ENCODE data around the gene WDSUB1. TPM values are rescaled to one million over a fixed set of nuclear protein-coding genes. Genes with fewer than 3 reads are reported as not detected.

Gene WDSUB1
- total and polyA plus RNA-seq, 10 donors, result 5.2 to 14.8 (median 9.5) TPM

DNA sequence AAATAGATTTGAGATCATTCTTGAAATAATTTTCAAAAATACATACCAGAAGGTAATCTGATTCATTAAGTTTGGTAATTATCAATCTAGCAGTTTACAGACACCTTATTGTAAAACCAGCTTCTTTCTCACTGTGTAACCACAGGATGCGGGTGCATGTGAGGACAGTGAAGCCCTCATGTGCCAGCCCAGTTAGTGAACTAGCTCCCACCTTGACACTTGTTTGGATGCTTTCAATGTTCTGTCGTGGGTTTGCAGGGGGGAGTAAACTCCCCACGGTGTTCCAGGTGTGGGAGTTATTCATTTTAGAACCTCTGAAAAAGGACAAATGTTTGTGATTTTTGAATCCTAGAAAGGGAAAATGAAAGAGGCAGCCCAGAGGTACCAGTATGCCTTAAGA lies 59.0 kb downstream of the WDSUB1 start:
- Histone ChIP-seq H3K4me3 (no peak overlapping the region), H3K9me3 (no peaks in the 10 kb centered on the region), H3K36me3 (peaks cover 0 to 60% (median 12%) of the 10 kb centered on the region in 6 donors), H3K4me1 (peaks cover 0 to 46% (median 34%) of the 10 kb centered on the region in 6 donors), H3K27me3 (replicated peaks in 1 of 7) (no peaks in the 10 kb centered on the region), H3K27ac (peak overlapping the region in 3 of 8 donors; percentile 31 to 76 (median 55))
- DNase-seq, result no peak
- intact Hi-C loops (cut with DNase I; ENCODE audit: low total_unique reads), result no loop called here
- 49 to 68% (median 54%) methylated on average over 3 of the region's 3 CpGs for WGBS, 5 donors
- TF ChIP-seq, protein P1, sequence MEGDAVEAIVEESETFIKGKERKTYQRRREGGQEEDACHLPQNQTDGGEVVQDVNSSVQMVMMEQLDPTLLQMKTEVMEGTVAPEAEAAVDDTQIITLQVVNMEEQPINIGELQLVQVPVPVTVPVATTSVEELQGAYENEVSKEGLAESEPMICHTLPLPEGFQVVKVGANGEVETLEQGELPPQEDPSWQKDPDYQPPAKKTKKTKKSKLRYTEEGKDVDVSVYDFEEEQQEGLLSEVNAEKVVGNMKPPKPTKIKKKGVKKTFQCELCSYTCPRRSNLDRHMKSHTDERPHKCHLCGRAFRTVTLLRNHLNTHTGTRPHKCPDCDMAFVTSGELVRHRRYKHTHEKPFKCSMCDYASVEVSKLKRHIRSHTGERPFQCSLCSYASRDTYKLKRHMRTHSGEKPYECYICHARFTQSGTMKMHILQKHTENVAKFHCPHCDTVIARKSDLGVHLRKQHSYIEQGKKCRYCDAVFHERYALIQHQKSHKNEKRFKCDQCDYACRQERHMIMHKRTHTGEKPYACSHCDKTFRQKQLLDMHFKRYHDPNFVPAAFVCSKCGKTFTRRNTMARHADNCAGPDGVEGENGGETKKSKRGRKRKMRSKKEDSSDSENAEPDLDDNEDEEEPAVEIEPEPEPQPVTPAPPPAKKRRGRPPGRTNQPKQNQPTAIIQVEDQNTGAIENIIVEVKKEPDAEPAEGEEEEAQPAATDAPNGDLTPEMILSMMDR (IDR thresholded peaks at IDR 0.05 in 8 of 11, conservative IDR thresholded peaks at IDR 0.05 in 3 of 11), result no peak
- TF ChIP-seq POLR2A (IDR thresholded peaks at IDR 0.05) (no peak), POLR2AphosphoS5 (IDR thresholded peaks at IDR 0.05) (no peak)

GRCh38 chr2:159226608-159227385 lies 59.7 kb downstream of the WDSUB1 start:
- Histone ChIP-seq H3K4me3 (no peak overlapping the region), H3K9me3 (no peaks in the 10 kb centered on the region), H3K27me3 (replicated peaks in 1 of 7) (no peaks in the 10 kb centered on the region), H3K4me1 (peaks cover 0 to 46% (median 34%) of the 10 kb centered on the region in 6 donors), H3K27ac (peak overlapping the region in 5 of 8 donors; percentile 4 to 76 (median 73)), H3K36me3 (peaks cover 0 to 66% (median 12%) of the 10 kb centered on the region in 6 donors)
- intact Hi-C loops (cut with DNase I; ENCODE audit: low total_unique reads), result no loop called here
- TF ChIP-seq POLR2A (IDR thresholded peaks at IDR 0.05) (no peak), POLR2AphosphoS5 (IDR thresholded peaks at IDR 0.05) (no peak)
- TF ChIP-seq, protein P1 (IDR thresholded peaks at IDR 0.05 in 8 of 11, conservative IDR thresholded peaks at IDR 0.05 in 3 of 11), result no peak
- no peak for DNase-seq

GRCh38 chr2:159226059-159226461 lies 60.4 kb downstream of the WDSUB1 start:
- intact Hi-C loops (cut with DNase I; ENCODE audit: low total_unique reads), result no loop called here
- peaks cover 0 to 46% (median 34%) of the 10 kb centered on the region in 6 donors for H3K4me1 ChIP-seq
- WGBS, 5 donors, result 32 to 56% (median 42%) methylated on average over 5 of the region's 5 CpGs
- DNase-seq, result no peak
- H3K27me3 ChIP-seq (replicated peaks in 1 of 7), result no peaks in the 10 kb centered on the region
- no peaks in the 10 kb centered on the region for H3K9me3 ChIP-seq
- TF ChIP-seq, protein P1 (IDR thresholded peaks at IDR 0.05 in 8 of 11, conservative IDR thresholded peaks at IDR 0.05 in 3 of 11), result no peak
- TF ChIP-seq POLR2AphosphoS5 (IDR thresholded peaks at IDR 0.05), result peak in 1 of 3 donors; percentile 46
- H3K4me3 ChIP-seq, result no peak overlapping the region
- peaks cover 0 to 67% (median 12%) of the 10 kb centered on the region in 6 donors for H3K36me3 ChIP-seq
- H3K27ac ChIP-seq, result peak overlapping the region in 7 of 8 donors; percentile 4 to 76 (median 55)
